NAMALWA (cell line): ENCODE results near the gene NUMB.

Experiments used
- DNase-seq: peaks from one replicate; pipeline ENCODE4 v3.0.0-alpha.2; 2015; ENCODE audit warnings: low spot score

Gene NUMB

GRCh38 chr14:73289729-73290128 lies 168.6 kb downstream of the NUMB start:
- no peak for DNase-seq

DNA sequence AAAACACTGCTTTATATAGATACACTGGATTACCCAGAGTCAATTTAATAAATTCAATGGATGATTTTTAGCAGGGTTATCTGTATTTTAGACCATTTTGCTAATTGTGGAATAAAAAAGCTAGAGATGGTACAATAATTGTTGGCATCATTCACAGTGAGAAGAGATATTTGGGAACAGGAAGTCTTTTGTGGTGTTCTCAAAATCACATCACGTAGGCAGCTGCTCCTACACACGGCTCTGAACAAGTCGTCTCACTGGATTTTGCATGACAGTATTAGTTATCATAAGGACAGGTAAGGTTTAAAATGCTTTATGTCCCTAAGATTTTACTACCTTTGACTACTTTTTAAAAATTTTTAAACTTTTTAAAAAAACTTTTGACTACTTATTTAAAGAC lies 169.0 kb downstream of the NUMB start:
- no peak for DNase-seq

DNA sequence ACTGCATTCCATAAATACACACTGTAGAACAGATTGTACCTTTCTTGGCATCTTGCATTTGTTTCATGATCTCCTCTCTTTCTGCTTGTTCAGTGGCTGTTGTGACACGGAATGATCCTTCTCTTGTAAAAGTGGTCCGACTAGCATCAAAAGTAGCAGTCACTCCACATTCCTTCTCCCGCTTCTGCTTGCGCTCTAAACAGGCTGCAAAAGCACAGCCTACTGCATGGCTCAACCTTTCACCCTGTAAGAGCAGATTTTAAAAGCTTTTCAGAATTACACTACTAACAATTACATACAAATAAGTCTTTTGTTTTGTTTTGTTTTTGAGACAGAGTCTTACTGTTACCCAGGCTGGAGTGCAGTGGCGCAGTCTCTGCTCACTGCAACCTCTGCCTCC lies 171.3 kb downstream of the NUMB start:
- no peak for DNase-seq

GRCh38 chr14:73286598-73286997 lies 171.7 kb downstream of the NUMB start:
- no peak for DNase-seq

- DNase-seq: no peak
Observed at GRCh38 chr14:73285979-73286378, 172.4 kb downstream of the NUMB start.

DNA sequence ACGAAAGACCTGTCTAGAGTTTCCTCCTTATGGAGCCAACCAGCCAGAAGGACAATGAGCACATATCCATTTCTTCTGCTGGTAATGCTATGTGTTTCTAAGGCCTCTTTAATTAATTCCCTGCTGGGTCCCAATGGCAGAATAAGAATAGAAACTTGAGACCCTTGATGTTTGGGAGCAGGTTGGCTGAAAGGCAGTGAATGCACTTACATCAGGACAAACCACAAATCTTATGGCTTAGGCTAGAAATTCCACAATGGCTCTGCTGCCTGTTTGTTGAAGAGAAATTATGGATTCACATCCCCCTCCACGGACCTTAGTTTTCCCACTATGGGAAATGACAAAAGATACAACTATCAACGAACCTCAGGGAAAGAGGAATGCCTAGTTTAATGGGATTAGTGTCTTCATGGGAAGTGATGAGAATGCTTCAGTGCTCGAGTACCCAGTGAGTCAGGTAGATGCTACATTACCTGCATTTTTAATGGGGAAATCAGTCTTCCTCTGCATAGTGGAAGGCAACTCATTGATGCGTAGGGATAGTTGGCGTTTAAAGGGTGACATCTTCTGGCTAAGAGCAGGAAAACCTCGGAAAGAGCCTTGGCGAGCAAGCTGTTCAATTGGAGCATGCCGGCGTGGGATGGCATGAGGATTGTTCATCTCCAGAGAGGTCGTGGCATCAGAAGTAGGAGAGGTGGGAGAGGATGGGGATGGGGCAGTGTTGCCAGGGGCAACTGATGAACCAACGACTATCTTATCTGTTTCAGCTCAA lies 174.6 kb downstream of the NUMB start:
- DNase-seq: no peak

- no peak for DNase-seq
Observed at GRCh38 chr14:73280903-73281302, 177.4 kb downstream of the NUMB start.

- no peak for DNase-seq
Observed at GRCh38 chr14:73277376-73277775, 181.0 kb downstream of the NUMB start.

- DNase-seq: no peak
Observed at GRCh38 chr14:73276836-73277235, 181.5 kb downstream of the NUMB start.

GRCh38 chr14:73273799-73274198 lies 184.5 kb downstream of the NUMB start:
- DNase-seq: no peak

DNA sequence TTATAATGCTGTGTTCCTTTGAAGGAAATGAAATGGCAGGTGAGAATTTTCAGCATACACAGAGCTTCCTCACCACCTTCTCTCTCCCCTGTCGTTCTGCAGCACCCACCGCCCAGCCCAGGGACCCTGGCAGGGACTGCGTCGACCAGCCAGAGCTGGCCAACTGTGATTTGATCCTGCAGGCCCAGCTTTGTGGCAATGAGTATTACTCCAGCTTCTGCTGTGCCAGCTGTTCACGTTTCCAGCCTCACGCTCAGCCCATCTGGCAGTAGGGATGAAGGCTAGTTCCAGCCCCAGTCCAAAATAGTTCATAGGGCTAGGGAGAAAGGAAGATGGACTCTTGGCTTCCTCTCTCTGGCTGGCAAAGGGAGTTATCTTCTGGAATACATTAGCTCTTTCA lies 186.0 kb downstream of the NUMB start:
- no peak for DNase-seq

DNA sequence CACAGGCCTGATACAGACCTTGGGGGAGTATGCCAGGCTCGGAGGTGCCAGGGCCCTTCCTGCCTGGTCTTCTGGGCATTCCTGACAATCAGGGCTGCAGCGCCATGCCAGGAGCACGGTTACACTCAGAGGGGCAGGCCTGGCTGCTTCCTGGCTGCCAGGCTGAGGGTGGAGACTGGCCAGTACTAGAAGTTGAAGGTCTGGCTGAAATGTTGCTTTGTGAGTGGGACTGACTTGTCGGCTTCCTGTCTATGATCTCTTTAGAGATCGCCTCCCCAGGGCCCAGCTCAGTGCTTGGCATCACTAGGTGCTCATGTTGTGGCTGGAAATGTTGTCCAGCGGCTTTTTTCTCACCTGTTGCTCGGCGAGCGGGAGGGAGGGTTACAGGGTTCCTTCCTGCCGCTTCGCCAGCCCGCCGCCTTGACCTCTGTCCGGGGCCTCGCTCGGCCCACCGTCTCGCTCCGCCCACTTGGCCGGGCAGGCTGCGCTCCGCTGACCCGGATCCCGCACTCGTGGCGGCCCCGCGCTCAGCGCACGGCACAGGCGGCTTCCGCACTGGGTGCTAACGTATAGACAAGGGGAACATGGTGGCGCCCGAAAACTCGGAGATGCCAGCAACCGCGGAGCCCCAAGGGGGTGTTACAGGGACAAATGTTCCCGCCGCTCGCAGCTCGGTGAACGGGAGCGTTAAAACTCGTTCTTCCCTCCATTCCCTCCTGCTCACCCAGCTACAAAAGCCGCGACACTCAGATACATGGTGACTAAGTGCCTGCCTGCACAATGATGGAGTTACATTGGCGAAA lies 188.4 kb downstream of the NUMB start:
- DNase-seq: no peak

DNA sequence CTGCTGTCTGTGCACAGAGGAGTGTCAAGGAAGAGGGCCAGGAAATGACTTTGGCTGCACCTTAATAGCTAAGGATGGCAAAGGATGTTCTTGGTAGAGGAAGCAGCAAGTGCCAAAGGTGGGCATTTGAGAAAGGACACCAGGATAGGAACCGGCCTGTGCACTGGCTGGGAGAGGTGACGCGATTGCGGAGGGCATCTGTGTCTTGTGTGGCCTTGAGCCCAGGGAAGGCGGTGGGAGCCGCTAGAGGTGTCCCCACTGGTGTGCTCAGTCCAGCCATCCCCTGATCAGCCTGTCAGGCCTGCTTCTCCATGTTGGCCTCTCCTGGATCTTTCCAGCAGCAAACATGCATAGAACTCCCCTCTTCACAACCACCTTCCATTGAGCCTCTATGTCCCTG lies 190.9 kb downstream of the NUMB start:
- no peak for DNase-seq

GRCh38 chr14:73266317-73266716 lies 192.0 kb downstream of the NUMB start:
- no peak for DNase-seq

DNA sequence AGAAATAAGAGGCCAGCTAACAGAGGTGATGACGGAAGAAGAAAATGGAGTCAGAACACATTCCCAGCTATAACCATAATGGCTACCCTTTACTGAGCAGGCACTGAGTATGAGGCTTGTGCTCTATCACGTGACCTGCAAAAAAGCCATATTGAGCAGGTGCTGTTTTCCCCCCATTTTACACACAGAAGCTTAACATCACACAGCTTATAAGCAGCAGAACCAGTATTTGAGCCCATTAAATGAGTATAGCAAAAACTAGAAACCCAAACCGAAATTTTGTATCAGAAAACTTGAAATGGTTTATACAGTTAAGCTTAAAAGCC lies 192.7 kb downstream of the NUMB start:
- DNase-seq: no peak

DNA sequence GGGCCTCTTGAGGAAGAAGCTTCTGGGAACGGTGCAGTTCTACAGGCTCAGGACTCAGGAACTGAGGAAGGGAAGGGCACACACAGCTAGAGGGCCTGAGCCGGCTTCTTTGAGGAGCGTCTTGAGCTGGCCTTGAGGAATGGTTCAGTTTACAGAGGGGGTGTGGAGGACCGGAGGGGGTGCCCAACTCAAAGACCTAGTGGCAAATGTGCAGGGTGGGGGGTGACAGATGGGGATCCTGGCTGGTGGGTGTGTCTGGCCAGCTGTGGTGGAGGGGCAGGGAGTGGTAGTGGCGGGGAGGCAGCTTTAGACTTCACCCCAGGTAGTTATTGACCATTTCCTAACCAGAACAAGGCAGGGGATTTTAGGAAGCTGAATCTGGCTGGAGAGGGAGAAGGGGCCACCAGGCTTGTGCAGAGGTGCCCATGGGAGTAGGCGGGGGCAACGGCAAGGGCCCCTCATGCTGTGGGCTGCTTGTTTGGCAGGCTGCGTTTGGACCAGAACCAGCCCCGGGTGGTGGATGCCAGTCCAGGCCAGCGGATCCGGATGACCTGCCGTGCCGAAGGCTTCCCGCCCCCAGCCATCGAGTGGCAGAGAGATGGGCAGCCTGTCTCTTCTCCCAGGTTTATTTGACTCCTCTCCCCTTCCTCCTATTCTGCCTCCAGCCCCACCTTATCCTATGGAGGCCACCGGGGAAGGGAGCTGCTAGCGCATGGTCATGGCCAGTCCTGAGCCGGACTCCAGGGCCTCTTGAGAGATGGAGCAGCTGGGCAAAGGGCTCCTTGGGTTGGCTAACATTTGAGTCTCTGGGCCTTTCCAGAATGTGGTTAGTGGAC lies 193.2 kb downstream of the NUMB start:
- no peak for DNase-seq

GRCh38 chr14:73264080-73264884 lies 194.1 kb downstream of the NUMB start:
- DNase-seq: no peak

DNA sequence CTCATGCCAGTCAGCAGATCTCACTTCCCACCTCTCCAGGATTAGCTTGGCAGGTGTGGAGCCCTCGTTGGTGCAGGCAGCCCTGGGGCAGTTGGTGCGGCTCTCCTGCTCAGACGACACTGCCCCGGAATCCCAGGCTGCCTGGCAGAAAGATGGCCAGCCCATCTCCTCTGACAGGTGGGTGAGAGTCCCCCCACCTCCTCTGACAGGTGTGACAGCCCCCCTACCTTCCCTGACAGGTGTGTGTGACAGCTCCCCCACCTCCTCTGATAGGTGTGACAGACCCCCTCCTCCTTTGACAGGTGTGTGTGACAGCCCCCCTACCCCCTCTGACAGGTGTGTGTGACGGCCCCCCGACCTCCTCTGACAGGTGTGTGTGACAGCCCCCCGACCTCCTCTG lies 194.7 kb downstream of the NUMB start:
- DNase-seq: no peak

- DNase-seq: no peak
Observed at GRCh38 chr14:73262427-73263183, 195.7 kb downstream of the NUMB start.

- no peak for DNase-seq
Observed at GRCh38 chr14:73261520-73262426, 196.6 kb downstream of the NUMB start.
